Measurements from ENCODE around the gene GPR84. TPM values are rescaled to one million over a fixed set of nuclear protein-coding genes. Genes with fewer than 3 reads are reported as not detected.

Gene GPR84
- total and polyA plus RNA-seq, 9 of the 15 experiments (the other 6 are each of a cell fraction or from before 2014, with no cell fraction given): 0.07 to 0.18 (median 0.11) TPM; not detected in 5

- TF ChIP-seq CTCF (IDR thresholded peaks at IDR 0.05 in 2 of 3, conservative IDR thresholded peaks at IDR 0.05 in 1 of 3; ENCODE audit: insufficient read depth in 2 of 3, low read depth in 1 of 3, low read length in 3 of 3) (peak; percentile 96 to 99 (median 98)), EP400 (IDR thresholded peaks at IDR 0.05) (peak; percentile 43; the same call in 1 of the 2 replicates), CHD2 (IDR thresholded peaks at IDR 0.05; ENCODE audit: low read depth, low read length) (no peak), CHAMP1 (IDR thresholded peaks at IDR 0.05) (no peak), HMG20A (CRISPR knock-in tag; conservative IDR thresholded peaks at IDR 0.05) (no peak), BHLHE40 (IDR thresholded peaks at IDR 0.05; ENCODE audit: low read length) (peak; percentile 49; the same call in 1 of the 2 replicates), ZNF384 (IDR thresholded peaks at IDR 0.05; ENCODE audit: low read depth, low read length) (peak; percentile 55), CC2D1A (IDR thresholded peaks at IDR 0.05) (peak; percentile 92), ARID2 (IDR thresholded peaks at IDR 0.05) (peak; percentile 98), TAF15 (IDR thresholded peaks at IDR 0.05; ENCODE audit: low read depth, low read length) (no peak), HNRNPL (IDR thresholded peaks at IDR 0.05; ENCODE audit: low read depth, low read length) (0 out of 2 replicates have a peak, but pooled peaks have one; percentile 40), CTBP1 (IDR thresholded peaks at IDR 0.05; ENCODE audit: borderline replicate concordance) (peak; percentile 49), ATF7 (IDR thresholded peaks at IDR 0.05) (0 out of 2 replicates have a peak, but pooled peaks have one; percentile 10), CHD1 (IDR thresholded peaks at IDR 0.05; ENCODE audit: low read length) (no peak), KDM1A (IDR thresholded peaks at IDR 0.05) (no peak), GABPB1 (CRISPR knock-in tag; IDR thresholded peaks at IDR 0.05) (0 out of 2 replicates have a peak, but pooled peaks have one; percentile 22), GATAD2B (IDR thresholded peaks at IDR 0.05; ENCODE audit: borderline replicate concordance) (0 out of 2 replicates have a peak, but pooled peaks have one; percentile 52), HNRNPLL (IDR thresholded peaks at IDR 0.05; ENCODE audit: low read depth, low read length, poor library complexity, severe bottlenecking) (no peak)
- TF ChIP-seq, protein P1, sequence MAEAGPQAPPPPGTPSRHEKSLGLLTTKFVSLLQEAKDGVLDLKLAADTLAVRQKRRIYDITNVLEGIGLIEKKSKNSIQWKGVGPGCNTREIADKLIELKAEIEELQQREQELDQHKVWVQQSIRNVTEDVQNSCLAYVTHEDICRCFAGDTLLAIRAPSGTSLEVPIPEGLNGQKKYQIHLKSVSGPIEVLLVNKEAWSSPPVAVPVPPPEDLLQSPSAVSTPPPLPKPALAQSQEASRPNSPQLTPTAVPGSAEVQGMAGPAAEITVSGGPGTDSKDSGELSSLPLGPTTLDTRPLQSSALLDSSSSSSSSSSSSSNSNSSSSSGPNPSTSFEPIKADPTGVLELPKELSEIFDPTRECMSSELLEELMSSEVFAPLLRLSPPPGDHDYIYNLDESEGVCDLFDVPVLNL (CRISPR knock-in tag; IDR thresholded peaks at IDR 0.05; ENCODE audit: low read depth): 0 out of 2 replicates have a peak, but pooled peaks have one; percentile 39
- TF ChIP-seq, protein P2, sequence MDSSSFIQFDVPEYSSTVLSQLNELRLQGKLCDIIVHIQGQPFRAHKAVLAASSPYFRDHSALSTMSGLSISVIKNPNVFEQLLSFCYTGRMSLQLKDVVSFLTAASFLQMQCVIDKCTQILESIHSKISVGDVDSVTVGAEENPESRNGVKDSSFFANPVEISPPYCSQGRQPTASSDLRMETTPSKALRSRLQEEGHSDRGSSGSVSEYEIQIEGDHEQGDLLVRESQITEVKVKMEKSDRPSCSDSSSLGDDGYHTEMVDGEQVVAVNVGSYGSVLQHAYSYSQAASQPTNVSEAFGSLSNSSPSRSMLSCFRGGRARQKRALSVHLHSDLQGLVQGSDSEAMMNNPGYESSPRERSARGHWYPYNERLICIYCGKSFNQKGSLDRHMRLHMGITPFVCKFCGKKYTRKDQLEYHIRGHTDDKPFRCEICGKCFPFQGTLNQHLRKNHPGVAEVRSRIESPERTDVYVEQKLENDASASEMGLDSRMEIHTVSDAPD (CRISPR knock-in tag; IDR thresholded peaks at IDR 0.05): no peak
Measured at GRCh38 chr12:54360717-54361456, 3.4 kb downstream of the GPR84 start (continued).

Data from K562 (cell line).